Activated T-cell treated with anti-CD3 and anti-CD28 coated beads, Interleukin-2, amount 50 U/mL, for 1 hour (primary cell): ENCODE results near the gene ERGIC3.
A peak's percentile ranks its signal among the peaks of the same experiment; 100 is the strongest.
"Not testable (repeated sequence)": the region's sequence is repeated elsewhere in the genome, so short reads cannot be mapped to it uniquely, and the experiment has no call there.

Experiments used
- DNase-seq: peaks from one replicate; pipeline ENCODE4 v3.0.0-alpha.2; 2020

The ERGIC3 gene

DNA sequence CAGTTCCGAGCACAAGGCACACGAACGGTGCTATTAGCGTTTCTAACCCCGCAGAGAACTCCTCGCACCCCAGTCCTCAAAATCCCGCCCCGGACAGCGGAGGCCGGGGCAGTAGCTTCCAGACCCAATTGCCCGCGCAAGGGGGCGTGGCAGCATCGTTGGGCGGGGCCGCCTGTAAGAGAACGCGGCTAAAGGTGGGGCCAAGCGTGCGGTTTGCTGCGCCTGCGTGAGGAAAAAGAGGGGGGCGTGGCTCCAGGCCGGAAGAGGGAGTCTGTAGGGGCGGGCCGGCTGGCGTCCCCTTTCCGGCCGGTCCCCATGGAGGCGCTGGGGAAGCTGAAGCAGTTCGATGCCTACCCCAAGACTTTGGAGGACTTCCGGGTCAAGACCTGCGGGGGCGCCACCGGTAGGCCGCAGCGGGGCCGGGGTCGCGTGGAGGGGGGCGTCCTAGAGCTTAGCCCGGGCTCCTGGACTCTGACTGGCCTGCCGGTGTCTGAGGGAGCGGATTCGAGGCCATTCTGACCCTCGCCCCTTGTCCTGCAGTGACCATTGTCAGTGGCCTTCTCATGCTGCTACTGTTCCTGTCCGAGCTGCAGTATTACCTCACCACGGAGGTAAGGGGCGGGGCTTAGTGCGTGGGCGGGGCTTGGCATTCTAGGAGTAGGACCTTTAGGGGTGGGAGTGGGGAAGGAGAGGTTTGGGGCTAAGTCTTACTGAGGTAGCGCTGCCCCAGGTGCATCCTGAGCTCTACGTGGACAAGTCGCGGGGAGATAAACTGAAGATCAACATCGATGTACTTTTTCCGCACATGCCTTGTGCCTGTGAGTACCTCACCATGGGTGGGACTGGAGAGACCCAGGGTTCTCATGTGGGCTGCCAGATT lies at the start of gene ERGIC3:
Gene ERGIC3, plus strand, starts transcription at position 296 of the 880 bp plus-strand sequence. Its CDS starts 20 bp downstream, at position 316.
- DNase-seq: peak; percentile 97

DNA sequence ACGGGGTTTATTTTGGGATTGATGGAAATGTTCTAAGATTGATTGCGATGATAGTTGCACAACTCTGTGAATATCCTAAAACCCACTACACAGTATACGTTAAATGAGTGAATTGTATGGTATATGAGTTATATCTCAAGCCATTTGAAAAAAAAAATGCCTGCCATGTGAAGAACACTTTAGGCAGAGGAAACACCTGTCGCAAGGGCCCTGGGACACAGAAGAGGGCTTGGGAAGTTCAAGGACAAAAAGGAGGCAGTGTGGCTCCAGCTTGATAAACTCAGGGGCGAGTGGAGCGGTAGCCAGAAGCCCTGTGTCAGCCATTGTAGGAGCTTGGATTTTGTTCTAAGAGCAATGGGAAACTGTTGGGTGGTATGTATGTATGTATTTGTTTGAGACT lies 49.5 kb upstream of the ERGIC3 start:
- DNase-seq: no peak

DNA sequence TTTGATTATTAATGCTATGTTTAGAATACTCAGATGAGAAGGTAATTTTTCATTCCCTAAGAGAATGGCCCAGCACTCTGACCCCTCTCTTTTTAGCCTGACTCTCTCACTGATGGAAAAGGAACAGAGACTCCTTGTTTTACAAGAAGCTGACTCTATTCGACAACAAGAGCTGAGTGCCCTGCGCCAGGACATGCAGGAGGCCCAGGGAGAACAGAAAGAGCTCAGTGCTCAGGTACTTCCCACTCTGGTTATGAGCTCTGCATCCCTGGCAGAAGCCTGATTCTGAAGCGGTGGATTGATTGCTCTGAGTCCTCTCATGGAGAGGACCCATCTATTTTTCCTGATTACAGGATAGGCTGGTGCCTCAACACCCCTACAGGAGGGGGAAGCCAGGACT lies 45.4 kb upstream of the ERGIC3 start:
- no peak for DNase-seq

DNA sequence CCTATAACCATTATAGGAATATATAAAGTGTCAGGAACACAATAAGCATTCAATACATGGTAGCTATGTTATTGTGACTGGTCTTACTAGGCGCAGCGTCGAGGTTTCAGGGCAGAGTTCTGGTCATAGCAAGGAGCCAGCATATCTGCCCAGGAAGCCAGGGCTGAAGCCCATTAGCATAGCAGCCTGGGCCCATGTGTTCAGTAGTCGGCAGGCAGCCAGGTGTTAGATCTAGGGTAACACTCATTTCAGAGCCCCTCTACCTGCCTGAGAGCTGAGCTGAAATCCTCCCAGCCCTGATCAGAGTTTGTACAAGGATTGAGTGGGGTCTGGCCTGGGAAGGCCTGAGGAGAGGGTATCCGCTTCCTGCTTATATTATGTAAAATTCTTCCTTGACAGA lies 44.6 kb upstream of the ERGIC3 start:
- no peak for DNase-seq

DNA sequence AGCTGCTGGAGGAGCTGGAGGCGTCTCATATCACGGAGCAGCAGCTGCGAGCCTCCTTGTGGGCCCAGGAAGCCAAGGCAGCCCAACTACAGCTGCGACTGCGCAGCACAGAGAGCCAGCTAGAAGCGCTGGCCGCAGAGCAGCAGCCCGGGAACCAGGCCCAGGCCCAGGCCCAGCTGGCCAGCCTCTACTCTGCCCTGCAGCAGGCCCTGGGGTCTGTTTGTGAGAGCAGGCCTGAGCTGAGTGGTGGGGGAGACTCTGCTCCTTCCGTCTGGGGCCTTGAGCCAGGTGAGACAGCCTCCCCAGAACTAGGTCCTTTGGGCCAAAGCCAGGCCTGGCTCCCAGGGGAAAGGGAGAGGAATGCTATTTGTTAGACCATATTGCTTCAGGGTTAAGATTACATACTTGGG lies 44.1 kb upstream of the ERGIC3 start:
- no peak for DNase-seq

DNA sequence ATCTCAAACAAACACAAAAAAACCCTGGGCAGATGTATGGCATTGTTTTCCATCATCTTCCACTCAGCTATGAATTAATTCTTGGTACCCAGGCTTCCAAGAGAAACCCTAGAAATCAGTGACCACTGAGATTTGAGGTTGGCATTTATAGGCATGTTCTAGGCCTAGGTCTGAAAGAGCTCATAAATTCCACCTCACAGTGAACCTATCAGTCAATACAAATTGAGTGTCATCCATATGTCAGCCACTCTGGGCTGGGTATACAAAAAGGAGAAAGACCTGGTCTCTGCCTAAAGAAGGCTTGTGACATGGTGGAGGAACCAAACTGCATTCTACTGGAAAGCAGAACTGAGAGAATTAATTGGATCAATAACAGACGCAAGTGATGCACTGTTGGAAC lies 42.6 kb upstream of the ERGIC3 start:
- DNase-seq: no peak

DNA sequence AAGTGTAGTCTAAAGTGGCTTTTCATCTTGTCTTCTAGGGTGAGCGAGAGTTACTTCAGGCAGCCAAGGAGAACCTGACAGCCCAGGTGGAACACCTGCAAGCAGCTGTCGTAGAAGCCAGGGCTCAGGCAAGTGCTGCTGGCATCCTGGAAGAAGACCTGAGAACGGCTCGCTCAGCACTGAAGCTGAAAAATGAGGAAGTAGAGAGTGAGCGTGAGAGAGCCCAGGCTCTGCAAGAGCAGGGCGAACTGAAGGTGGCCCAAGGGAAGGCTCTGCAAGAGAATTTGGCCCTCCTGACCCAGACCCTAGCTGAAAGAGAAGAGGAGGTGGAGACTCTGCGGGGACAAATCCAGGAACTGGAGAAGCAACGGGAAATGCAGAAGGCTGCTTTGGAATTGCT lies 39.5 kb upstream of the ERGIC3 start:
- no peak for DNase-seq

DNA sequence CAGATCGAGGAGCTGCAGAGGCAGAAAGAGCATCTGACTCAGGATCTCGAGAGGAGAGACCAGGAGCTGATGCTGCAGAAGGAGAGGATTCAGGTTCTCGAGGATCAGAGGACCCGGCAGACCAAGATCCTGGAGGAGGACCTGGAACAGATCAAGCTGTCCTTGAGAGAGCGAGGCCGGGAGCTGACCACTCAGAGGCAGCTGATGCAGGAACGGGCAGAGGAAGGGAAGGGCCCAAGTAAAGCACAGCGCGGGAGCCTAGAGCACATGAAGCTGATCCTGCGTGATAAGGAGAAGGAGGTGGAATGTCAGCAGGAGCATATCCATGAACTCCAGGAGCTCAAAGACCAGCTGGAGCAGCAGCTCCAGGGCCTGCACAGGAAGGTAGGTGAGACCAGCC lies 38.6 kb upstream of the ERGIC3 start:
- no peak for DNase-seq

DNA sequence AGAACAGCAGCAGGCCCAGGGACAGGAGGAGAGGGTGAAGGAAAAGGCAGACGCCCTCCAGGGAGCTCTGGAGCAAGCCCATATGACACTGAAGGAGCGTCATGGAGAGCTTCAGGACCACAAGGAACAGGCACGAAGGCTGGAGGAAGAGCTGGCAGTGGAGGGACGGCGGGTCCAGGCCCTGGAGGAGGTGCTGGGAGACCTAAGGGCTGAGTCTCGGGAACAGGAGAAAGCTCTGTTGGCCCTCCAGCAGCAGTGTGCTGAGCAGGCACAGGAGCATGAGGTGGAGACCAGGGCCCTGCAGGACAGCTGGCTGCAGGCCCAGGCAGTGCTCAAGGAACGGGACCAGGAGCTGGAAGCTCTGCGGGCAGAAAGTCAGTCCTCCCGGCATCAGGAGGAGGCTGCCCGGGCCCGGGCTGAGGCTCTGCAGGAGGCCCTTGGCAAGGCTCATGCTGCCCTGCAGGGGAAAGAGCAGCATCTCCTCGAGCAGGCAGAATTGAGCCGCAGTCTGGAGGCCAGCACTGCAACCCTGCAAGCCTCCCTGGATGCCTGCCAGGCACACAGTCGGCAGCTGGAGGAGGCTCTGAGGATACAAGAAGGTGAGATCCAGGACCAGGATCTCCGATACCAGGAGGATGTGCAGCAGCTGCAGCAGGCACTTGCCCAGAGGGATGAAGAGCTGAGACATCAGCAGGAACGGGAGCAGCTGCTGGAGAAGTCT lies 37.9 kb upstream of the ERGIC3 start:
- no peak for DNase-seq

DNA sequence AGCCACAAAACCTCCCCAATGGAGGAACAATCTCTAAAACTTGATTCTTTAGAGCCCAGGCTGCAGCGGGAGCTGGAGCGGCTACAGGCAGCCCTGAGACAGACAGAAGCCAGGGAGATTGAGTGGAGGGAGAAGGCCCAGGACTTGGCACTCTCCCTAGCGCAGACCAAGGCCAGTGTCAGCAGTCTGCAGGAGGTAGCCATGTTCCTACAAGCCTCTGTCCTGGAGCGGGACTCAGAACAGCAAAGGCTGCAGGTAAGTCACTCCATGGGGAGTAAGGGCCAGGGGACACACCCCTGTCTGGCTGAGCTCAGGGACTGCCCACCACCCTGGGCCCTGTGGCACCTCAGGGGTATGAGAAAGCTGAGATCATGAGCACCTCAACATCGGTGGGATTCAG lies 37.1 kb upstream of the ERGIC3 start:
- DNase-seq: no peak

DNA sequence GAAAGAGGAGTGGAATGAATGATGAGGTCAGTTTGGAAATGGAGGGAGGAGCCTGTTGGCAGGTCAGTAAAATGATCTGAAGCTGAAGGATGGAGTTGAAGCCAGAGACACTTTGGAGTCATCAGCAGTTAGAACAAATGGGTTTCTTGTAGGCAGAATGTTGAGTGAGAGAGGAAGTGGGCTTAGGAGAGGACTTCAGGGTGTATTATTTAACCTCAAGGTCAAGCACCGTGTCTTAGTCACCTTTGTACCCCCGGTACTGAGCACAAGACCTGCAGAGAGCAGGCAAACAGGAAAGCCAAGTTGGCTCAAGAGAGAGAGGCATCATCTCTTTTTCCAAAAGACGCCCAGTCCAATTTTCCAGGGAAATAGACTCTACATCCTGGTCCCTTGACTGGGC lies 35.7 kb upstream of the ERGIC3 start:
- DNase-seq: no peak

DNA sequence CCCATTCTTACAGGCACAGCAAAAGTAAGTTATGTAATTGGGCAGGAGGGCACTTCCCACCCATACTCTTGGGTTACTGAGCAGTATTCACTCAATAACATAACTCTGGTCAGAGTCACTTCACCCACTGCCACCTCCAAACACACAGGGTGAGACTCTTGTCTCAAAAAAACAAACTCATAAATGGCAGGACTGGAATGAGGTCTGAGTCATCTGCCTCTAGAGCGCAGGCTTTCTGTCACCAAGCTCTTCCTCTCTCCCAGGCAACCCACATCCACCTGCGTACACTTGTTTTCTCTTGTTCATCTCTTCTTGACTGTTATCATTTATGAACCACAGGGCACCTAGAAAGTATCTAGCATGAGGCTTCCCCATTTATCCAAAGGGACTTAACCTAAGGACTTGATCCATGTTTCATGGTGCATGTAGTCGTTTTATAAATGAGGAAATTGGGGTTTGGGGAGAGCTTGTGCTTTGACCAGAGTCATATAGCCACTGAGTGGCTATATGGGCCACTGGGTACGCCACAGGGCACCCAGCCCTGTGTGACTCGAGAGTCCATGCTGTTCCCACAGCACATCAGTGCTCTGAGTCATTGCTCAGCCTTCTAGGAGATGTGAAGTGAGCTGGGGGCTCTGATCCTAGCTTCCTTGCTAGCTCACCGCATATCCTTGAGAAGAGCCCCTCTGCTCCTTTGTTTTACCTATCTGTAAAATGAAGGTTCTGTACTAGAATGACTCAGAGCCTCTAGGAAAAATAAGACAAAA lies 34.8 kb upstream of the ERGIC3 start:
- no peak for DNase-seq

DNA sequence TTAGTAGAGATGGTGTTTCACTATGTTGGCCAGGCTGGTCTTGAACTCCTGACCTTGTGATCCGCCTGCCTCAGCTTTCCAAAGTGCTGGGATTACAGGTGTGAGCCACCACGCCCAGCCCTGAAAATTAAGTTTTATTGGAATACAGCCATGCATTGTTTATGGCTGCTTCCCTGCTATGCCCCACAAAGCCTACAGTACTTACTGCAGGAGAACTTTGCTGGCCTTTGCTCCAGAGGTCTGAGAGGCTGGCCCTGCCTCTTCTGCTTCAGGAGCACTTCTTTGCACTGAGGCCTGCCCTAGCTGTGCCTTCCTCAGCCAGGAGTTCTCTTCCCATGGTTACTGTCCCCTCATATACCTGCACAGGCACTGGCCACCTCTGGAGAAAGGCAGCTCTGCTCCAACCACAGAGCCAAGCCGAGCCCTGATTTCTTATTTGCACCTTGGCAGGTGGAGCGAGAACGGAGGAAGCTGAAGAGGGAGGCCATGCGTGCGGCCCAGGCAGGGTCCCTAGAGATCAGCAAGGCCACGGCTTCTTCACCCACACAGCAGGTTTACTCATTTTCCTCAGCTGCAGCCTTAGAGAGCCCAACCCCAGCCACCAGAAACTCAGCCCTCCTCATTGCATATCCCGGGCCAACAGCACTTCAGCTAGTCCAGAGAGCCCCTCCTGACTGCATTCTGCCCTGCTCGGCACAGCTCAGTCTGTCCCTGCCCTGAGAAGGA lies 33.2 kb upstream of the ERGIC3 start:
- DNase-seq: no peak

DNA sequence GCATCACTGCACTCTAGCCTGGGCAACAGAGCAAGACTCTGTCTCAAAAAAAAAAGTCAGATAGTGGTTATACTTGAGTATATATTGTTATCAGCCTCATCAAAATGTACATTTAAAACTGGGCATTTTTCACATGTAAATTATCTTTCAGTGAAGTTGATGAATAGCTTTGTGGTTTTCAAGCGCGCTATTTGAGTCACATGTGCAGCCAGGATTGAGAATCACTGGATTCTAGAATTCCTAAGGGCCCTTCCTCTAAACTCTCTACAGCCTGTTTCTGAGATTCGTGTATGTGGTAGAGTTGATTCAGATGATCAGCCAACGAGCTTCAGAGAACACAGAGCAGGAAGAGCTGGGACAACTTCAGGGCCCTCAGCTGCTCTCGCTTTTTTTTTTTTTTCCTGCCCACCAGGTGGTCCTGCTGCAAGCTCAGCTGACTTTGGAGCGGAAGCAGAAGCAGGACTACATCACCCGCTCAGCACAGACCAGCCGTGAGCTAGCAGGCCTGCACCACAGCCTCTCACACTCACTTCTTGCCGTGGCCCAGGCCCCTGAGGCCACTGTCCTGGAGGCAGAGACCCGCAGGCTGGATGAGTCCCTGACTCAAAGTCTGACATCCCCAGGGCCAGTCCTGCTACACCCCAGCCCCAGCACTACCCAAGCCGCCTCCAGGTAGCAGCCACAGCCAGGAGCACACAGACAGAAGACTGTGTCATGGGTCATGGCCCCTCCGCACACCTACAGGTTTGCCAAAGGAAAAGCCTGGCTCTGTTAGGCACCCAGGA lies 30.7 kb upstream of the ERGIC3 start:
- no peak for DNase-seq

DNA sequence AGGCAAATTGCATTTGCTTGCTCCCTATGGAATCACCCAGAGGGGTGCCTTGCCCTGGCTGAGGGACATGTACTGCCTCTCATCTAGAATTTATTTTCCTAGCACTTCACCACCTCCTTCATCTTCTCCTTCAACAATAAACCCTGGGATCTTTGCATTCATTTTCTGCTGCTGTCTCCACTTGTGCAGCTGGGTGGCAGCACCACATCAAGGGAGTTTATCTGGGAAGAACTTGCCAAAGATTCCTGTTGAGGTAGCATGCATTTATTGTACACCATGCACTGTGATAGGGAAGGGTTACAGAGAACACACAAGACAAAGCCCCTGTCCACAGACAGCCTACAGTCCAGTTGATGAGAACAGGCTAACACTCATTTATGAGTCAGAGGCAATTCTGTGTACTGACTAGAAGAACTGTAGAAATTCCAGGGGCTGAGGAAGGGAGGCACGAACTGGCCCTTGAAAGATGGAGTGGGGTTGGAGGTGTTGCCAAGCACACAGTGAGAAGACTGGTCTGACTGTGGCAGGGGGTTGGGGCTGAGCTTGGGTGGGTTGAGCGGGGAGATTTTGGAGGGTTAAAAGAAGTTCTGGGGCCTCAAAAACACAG lies 30.0 kb upstream of the ERGIC3 start:
- DNase-seq: no peak

DNA sequence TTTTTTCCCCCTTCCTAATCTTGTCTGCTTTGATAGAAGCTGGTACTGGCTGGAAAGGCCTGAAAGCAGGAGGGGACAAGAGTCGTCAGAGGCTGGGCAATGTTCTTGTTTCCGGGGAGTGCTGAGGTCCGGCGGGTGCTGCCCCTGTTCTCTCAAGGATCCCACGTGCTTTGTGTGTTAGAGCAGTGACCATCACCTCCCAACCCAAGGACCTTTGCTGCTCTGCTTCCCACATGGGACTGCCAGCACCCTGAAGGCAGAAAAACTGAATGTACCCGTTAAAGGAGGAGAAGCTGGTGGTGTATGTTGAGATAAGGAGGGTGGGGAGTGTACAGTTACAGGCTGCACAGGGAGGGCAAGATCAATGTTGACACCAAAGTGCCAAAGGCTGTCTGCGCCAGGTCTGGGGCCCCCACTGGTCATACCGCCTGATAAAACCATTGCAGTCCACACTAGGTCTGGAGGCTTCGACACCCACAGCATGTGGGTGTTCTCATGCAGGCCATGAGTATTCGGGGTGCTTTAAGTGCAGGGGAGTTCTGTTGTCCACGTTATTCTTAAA lies 27.4 kb upstream of the ERGIC3 start:
- DNase-seq: no peak

DNA sequence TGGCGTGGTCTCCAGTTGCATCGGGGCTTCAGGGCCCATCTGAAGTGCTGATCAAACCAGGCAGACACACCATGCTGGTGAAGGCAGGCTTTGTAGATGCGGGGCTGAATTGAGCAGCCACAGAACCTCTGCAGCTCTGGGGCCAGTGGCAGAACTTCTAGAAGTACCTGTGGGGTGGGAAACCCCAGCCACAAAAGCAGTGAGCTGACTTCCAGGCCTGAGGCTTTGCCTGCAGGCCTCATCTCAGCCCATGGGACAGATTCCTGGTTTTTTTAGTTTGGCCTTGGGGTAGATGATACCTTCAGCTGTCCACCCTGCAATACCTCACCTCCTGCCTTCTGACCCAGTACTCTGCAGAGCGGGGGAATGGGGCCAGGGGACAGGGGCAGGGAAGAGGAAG lies 26.5 kb upstream of the ERGIC3 start:
- DNase-seq: no peak

DNA sequence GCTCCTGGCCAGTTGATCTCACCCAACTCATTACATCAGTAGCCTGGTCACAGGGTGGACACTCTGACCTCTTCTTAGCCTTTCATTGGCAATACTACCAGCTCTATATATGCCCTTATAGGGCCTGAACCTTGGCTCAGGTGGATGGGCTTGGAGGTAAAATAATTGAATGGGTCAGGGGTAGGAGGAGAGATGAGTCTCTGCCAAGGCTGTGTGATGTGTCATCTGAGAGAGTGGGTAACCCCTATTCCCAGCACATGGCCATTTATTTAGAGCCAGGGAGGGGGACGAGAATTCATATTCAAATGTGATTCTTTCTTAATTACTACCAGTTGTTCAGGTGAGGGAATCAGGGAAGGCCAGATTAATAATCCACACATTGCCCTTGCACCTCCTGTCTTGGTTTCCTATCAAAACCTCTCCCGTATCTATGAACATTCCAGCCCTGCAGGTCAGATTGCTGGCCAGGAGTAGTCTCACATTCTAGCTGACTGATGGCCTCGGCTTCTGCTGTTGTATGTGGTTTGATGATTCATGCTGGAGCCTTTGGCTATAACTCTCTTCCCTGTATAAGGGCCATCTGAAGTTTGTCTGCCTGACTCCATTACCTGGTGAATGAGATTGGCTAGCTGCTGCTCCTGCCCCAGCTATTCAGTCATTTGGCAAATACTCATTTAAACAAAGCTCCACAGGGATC lies 25.8 kb upstream of the ERGIC3 start:
- no peak for DNase-seq

DNA sequence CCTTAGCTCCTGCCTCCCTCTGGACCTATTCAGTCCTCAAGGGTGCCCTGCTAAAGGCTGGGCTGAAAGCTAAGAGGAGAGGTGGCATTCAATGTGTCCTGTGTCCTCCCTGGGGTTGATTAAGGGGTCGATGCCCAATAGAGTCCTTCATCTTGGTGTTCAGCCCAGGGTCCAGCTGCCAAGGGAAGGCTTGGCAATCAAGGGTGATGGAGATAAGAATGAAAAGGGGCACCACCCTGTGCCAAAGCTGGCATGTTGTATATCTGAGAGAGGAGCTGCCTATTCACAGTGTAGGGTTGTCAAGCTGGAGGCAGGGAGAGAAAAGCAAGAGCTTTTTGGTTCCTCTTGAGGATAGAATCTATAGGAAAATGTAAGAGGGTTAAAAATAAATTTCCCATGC lies 24.8 kb upstream of the ERGIC3 start:
- DNase-seq: no peak

DNA sequence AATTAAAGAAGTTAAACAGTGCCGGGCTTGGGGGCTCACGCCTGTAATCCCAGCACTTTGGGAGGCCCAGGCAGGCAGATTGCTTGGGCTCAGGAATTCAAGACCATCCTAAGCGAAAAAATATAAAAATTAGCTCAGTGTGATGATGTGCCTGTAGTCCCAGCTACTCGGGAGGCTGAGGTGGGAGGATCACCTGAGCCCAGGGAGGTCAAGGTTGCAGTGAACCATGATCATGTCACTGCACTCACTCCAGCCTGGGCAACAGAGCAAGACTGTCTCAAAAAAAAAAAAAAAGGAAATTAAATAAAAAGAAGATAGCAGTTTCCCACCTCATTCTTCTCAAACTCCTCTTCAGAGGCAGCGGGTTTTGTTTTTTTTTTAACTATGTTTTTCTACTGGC lies 24.1 kb upstream of the ERGIC3 start:
- not testable (repeated sequence) for DNase-seq

DNA sequence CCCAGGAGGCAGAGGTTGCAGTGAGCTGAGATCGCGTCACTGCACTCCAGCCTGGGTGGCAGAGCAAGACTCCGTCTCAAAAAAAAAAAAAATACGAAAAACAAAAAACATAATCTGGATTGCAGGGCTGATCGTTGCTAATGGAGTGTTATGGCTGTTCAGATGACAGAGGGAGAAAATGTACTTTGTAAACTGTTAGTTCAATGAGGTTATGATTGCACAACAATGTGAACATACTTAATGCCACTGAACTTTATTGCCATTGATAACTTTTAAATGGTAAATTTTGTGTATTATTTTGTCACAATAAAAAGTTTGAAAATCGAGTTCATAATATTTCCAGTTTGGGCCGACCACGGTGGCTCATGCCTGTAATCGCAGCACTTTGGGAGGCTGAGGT lies 22.9 kb upstream of the ERGIC3 start:
- DNase-seq: no peak
